Daoy (cell line): Measurements from ENCODE around the gene SHC2. TPM values are rescaled to one million over a fixed set of nuclear protein-coding genes. Genes with fewer than 3 reads are reported as not detected.
"Not testable (repeated sequence)": the region's sequence is repeated elsewhere in the genome, so short reads cannot be mapped to it uniquely, and the experiment has no call there.

Experiments
- DNase-seq: peaks from one replicate; pipeline ENCODE4 v3.0.0-alpha.2; 2015; ENCODE audit warnings: low read depth
- total RNA-seq: library from RNA; depleted of rRNA; stranded (reverse); fragments of >200 nt; shearing (Covaris generic); gene quantifications from 2 replicates; pipeline ENCODE4 v1.2.3, GENCODE V29; 2014

Gene SHC2
- total RNA-seq, 1 experiment from 2014 or later = 0.11 TPM

DNA sequence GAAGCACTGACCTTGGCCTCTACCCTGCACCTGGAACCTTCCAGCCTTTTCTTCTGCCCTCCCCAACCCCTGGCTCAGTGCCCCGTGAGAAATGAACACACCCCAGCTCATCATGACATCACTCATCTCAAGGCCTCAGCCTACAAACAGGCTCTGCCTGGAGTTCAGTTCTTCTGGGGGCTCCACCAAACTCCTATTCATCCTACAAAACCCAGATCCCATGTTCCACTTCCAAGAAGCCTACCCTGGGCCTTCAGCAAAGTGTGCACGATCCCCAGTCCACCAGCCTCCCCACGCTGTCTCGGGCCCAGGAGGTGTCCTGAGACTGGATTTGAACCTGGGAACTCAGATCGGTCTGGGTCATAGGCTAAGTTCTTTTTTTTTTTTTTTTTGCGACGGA, 9.0 kb upstream of the SHC2 start:
- no peak for DNase-seq

DNA sequence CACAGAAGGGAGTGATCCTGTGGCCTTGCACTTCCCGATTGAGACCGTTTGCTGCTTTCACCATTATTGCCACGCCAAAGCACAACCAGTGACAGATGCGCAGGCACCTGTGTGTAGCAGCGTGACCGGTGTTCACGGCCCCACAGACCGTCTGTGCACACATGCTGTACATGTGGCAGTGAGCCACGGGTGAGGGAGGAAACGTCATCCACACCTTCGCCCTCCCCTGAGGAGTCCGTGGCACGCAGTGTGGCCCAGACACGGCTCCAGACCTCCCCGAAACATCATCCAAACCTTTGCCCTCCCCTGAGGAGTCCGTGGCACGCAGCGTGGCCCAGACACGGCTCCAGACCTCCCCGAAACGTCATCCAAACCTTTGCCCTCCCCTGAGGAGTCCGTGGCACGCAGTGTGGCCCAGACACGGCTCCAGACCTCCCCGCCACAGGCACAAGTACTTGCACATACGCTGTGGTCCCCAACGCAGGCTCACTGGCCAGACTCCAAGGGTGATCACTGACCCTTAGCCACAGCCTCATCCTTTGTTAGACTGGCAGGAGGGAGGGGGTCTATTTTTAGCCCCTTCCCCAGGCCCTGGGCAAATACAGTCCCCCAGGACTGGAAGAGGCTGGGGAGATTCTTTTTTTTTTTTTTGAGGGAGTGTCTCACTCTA, 7.9 kb upstream of the SHC2 start:
- DNase-seq = no peak

DNA sequence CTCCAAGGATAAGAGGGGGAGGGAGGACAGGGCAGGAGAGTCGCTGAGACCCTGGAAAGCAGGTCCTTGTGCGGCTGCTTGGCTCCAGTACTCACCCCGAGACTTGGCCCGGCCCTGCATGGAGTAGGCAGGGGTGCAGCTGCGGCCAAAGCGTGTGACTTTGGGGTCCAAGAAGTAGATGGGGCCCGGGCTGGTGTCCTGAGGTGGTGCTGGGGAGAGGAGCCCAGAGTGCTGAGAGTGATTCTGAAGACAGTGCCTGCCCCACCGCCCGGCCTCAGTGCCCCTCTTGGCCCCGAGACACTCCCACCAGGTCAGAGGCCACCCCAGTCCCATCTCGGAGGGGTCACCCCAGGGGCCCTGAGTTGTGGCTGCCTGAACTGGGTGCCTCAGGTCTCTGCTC, 6.7 kb upstream of the SHC2 start:
- DNase-seq = no peak

DNA sequence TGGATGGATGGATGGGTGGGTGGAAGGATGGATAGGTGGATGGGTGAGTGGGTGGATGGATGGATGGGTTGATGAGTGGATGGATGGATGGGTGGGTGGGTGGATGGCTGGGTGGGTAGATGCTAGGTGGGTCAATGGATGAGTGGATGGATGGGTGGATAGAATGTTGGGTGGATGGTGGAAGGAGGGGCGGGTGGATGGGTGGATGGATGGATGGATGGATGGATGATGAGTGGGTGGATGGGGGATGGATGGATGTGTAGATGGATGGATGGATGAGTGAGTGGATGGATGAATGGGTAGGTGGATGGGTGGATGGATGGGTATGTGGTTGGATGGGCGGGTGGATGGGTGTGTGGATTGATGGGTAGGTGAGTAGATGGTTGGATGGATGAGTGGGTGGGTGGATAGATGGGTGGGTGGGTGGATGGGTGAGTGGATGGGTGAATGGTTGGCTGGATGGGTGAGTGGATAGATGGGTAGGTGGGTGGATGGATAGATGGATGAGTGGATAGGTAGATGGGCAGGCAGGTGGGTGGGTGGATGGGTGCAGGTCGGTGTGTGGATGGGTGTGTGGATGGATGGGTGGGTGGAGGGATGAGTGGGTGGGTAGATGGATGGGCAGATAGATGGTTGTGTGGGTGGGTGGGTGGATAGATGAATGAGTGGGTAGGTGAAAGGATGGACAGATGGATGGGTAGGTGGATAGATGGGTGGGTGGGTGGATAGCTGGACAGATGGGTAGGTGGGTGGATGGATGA, 4.4 kb upstream of the SHC2 start:
- DNase-seq = no peak

DNA sequence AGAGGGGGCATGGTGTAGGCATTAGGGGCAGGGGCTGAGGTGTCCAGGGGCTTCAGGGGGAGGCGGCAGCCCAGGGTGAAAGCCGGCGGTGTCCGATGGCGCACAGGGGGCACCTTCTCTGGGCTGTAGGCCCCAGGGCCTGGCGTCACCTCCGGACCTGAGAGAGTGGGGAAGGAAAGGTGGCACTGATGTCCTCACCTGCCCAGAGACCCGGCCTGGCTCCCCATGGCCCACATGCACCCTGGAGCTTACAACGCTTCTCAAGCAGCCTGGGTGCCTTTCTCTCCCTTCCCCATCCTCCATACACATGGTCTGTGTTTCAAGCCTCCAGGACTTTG, 3.3 kb upstream of the SHC2 start:
- DNase-seq = no peak

DNA sequence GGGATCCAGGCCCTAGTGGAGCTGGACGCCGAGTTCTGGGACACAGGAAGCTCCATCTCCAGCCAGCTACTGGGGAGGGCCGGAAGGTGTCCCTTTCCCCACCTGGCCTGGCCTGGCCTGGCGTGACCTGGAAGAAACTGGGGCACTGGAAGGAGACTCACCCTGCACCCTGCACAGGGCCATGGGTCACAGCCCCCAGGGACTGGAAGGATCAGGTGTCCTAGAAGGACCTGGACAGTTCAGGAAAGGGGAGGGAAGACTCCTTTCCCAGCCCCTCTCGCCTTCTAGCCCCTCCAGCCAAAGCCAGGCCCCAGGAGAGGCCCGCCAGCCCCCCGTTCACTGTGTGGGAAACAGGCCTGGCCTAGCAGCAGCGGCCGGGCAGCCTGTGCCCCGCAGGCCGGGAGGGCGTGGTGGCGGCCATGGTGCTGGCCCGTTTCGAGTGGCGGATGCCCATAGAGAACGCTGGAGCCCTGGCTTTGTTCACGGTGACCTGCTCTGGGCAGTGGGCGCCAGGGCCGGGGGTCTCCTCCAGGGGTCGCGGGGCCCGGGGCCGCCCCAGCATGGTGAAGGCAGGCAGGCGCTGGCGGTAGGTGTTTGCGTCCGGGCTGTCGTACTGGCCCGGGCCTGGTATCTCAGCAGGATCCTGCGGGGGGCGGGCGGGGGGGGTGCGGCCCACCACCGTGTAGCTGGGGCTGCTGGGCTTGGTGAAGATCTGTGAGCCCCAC, 2.8 kb upstream of the SHC2 start:
- DNase-seq = no peak

DNA sequence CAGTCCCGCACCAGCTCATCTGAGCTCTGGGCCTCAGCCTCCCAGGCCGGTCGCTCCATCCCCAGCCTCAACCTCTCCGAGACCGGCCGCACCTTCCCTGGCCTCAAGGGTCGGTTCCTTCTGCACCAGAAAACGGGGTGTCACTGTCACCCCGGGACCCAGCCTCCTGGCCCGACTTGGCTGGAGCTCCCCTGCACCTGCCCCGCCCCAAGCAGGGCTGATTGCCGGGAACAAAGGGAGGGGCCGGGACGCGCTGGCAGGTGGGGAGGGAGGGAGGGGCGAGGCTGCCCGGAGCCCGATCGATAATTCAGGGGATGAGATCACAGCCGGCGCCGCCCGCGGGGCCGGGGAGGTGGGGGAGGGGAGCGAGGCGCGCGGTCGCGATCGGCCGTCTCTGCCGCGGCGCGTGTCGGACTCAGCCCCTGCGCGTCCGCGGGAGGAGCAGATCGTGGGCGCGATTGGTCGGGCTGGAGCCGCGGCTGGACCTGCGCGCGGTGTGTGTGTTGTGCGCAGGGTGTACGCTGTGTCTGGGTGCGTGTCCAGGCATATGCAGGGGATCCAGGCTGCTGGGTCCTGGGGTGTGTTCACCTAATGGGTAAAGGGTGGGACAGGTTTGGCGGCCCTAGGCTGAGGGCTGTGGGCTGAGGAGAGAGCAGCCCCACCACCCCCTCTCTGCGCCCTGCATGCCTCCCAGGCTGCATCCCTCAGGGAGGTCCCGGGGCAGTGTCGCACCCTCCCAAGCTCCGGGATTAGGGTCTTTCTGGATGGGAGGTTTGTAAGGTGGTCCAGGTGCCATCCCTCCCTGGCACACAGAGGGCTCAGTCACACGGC, 1.1 kb upstream of the SHC2 start:
- peak; percentile 29 for DNase-seq

DNA sequence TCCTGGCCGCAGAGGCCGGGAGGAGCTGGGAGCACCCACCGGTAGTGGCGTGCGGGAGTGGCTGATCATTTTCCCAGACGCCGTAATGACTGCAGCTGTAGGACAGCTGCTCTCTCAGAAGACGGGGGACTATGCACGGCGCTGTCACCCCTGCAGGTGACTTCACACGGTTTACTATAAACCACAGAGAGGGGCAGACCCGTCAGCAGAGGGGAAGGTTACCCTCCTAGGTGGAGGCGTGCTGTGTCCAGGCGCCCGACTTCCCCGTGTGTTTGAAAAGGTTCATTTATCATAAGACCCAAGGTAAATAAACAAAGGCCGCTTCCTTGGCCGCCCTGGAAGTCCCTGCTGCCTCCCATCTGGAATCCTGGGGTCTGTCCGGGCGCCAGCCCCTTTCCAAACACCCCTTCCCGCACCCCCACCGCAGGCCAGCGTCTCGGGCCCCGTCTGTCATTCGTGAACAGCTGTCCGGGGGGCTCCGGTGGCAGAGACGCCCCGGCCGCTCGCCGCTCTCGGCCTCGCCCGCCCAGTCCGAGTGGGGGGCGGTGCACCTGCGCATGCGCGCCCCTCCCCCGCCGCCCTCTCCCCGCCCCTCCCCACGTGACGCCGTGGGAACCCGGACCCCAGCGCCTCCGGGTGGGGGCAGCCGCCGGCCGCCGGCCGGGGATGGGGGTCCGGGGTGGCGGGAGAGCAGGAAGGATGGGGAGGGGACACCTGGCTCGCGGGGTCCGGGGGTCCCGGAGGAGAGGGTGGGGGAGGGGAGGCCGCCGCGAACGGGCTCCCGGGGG, 915 bp downstream of the SHC2 start:
- DNase-seq = peak; percentile 44

DNA sequence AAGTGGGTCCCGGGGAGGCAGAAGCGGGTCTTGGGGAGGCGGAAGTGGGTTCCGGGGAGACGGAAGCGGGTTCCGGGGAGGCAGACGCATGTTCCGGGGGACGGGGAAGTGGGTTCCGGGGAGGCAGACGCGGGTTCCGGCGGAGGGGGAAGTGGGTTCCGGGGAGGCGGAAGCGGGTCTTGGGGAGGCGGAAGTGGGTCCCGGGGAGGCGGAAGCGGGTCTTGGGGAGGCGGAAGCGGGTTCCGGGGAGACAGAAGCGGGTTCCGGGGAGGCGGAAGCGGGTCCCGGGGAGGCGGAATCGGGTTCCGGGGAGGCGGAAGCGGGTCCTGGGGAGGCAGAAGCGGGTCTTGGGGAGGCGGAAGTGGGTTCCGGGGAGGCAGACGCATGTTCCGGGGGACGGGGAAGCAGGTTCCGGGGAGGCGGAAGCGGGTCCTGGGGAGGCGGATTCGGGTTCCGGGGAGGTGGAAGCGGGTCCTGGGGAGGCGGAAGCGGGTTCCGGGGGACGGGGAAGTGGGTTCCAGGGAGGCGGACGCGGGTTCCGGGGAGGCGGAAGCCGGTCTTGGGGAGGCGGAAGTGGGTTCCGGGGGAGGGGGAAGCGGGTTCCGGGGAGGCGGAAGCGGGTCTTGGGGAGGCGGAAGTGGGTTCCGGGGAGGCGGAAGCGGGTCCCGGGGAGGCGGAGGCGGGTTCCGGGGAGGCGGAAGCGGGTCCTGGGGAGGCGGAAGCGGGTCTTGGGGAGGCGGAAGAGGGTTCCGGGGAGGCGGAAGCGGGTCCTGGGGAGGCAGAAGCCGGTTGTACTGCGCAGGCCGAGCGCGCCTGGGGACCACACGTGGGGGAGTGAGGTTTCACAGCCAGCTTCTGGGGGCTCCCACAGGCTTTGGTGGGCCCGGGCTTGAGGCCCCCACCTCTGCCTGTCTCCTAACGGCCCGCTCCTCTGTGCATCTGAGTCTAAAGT, 2.5 kb downstream of the SHC2 start:
- no peak for DNase-seq

DNA sequence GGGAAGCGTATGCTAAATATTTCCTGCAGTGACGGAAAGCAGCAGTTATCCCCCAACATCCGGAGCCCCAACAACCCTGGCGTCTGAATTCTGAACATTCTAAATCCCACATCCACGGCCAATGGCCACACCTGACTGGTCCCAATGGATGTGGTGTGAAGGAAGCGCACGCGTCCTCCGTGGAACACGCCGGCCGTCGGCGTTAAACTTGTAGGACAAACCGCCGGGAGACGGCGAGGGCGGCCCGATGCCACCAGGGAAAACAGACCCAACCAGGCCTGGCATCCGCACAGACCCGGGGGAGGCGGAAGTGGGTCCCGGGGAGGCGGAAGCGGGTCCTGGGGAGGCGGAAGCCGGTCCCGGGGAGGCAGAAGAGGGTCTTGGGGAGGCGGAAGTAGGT, 3.2 kb downstream of the SHC2 start:
- DNase-seq = no peak

DNA sequence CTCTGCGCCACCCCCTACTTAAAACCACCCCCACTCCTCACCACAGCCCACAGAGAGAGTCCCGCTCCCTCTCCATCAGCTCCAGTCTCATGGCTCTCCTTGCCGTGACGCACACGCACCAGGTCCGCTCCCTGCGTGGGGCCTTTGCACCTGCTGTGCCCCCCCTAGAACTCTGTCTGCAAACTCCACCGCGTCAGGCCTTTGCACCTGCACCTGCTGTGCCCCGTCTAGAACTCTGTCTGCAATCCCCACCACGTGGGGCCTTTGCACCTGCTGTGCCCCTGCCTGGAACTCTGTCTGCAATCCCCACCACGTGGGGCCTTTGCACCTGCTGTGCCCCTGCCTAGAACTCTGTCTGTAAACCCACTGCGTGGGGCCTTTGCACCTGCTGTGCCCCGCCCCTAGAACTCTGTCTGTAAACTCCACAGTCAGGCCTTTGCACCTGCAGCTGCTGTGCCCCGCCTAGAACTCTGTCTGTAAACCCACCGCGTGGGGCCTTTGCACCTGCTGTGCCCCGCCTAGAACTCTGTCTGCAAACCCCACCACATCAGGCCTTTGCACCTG, 4.2 kb downstream of the SHC2 start:
- DNase-seq = no peak

DNA sequence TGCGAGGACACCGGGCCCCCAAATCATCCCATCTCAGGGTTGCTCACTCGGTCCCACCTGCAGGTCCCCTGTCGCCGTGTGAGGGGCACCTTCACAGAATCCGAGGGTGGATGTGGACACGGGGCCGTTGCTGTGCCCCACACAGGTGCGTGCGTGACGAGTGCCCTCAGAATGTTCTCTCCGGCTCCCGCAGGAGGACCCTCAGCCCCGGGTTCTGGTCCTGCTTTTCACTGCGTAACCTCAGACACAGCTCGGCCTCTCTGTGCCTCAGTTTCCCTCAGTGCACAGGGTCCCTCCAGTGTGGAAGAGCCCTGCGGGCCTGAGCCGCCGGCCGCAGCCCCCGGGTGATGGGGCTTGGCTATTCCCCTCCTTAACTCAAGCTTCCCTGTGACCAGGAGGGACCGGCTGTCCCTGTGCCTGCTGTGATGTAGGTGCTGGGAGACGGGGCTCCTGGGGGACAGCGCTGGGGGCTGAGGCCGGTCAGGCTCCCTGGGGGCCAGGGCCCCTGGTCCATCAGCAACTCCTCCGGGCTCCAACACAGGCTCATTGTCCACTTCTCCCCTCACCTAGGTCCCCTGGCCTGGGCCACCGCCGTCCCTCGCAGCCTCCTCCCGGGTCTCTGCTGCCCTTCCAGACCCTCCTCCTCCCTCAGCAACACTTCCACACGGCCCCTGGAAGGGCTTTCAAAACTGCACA, 4.8 kb downstream of the SHC2 start:
- no peak for DNase-seq

DNA sequence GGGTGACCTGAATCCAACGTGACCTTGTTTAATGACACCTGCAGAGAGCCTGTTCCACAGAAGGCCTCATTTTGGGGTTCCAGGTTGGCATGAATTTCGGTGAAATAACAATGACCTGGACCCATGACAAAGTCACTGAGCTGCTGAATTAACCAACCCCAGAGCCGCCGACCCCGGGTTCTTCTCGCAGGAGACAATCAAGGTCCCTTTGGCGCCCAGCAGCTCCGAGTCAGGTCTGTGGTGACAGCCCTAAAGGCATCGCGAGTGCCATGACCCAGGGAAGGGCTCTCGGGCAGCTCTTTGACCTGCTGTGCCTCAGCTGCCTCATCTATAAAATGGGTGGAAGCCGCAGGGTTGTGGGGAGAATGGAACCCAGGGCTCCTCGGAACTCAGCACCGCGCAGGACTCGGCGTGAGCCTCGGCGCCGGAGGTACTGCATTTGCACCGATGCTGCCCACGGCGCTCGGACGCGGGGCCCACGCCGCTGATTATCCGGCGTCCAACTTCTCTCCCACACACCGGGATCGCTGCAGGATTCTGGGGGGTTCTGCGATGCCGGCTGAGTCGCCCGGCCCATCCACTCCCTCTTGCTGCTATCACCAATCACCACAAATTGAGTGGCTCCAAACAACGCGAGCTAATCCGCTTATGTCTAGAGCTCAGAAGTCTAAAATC, 5.7 kb downstream of the SHC2 start:
- DNase-seq = no peak

DNA sequence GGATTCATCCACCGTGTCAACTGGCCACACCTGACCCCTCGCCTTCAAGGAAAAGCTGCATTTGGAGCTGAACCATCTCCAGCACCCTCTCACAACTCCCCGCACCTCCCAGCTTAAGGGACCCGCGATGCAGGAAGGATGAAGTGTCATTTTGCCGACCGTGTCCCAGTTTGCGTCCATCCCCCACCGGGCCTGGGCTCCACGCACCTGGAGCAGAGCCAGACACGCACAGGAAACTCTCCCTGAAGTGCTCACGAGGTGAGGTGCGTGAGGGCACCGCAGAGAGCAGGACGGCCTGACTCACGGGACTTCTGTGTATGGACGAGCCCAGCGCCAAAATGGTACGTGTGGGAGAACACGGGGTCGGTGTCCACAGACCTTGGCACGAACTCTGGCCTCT, 7.2 kb downstream of the SHC2 start:
- no peak for DNase-seq

DNA sequence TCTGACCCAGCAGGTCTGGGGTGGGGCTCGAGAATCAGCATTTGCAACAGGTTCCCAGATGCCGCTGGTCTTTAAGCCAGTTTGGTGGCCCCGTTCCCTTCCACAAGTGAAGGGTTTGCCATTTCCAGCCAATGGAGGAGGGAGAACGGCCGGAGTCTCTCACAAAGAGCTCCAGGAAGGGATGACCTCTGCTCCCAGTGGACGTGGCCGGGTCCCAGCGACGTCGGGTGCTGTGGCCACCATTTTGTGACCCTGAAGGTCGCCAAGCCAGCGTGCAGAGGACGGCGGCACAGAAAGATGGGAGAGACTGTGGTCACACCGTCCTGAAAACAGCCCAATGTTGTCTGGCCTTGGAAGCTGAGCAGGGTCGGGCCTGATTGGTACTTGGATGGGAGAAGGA, 8.0 kb downstream of the SHC2 start:
- DNase-seq = no peak

DNA sequence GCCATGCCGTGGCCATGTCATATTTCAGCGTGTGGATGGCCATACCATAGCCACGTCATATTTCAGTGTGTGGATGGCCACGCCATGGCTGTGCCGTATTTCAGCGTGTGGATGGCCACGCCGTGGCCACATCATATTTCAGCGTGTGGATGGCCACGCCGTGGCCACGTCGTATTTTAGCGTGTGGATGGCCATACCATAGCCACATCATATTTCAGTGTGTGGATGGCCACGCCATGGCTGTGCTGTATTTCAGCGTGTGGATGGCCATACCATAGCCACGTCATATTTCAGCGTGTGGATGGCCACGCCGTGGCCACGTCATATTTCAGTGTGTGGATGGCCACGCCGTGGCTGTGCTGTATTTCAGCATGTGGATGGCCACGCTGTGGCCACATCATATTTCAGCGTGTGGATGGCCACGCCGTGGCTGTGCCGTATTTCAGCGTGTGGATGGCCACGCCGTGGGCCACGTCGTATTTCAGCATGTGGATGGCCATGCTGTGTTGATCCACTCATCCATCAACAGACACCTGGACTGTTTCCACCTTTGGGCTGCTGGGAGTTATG, 9.8 kb downstream of the SHC2 start:
- not testable (repeated sequence) for DNase-seq

DNA sequence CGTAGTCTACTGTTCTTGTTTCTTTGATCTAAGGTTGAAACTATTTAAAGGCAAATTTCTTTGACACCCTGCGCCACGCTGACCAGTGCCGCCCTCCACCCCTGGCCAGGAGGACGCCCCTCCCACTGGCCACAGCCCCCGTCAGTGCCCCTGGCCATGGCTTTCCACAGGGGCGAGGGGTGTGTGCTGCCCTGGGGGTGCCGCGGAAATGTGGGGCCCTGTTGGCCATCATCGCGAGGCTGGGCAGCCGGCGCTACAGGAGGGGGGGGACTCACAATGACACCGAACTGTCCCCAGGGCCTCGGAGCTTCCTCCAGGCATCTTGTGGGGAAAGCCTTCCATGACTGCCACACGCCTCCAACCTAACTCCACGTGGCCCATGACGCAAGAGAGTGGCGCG, 10.9 kb downstream of the SHC2 start:
- DNase-seq = no peak

DNA sequence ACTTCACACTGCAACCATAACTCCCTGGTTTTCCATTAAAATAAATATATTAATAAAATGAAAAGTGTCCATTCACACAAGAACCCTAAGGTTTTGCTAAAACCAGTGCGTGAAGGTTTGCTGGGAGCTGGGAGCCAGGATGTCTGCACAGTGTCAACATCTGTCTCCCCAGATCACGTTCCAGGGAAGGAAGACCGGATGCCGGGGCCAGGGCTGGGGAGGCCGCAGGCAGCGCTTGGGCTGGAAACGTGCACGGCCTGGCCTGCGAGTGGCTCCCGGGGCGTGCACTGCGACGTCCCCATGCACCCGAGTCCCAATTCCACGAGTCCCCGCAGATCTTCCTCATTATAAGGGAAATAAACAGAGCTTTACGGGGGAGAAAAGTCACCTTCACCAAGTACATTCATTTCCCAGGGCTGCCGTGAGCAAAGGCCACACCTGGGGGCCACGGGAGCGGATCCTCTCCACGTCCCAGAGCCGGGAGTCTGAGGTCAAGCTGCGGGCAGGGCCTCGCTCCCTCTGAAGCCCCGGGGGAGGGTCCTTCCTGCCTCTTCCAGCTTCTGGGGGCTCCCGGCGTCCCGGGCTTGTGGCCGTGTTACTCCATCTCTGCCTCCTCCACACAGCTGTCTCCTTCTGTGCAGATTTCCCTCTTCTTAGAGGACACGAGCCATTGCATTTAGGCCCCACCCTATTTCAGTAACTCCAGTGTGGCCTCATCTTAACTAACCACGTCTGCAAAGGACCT, 12.8 kb downstream of the SHC2 start:
- no peak for DNase-seq
